Measurements from ENCODE around the gene SENP3. TPM values are rescaled to one million over a fixed set of nuclear protein-coding genes. Genes with fewer than 3 reads are reported as not detected.
A peak's percentile ranks its signal among the peaks of the same experiment; 100 is the strongest.

SENP3 gene
- total RNA-seq, 1 experiment from 2014 or later = 52.0 TPM

GRCh38 chr17:7572338-7572587, 10.5 kb downstream of the SENP3 start:
- intact Hi-C loops (cut with micrococcal nuclease; ENCODE audit: unreplicated experiment) = no loop called here
- BruUV-seq (replicated peaks) = no TSS peak
- Mint-ChIP-seq H3K36me3 (ENCODE audit: insufficient read depth, unreplicated experiment) (peaks cover 83% of the 10 kb centered on the region), H3K4me1 (ENCODE audit: low read depth, unreplicated experiment) (peaks cover 9% of the 10 kb centered on the region), H3K4me3 (ENCODE audit: low read depth, unreplicated experiment) (peak overlapping the region; percentile 94), H3K9me3 (ENCODE audit: low read depth, unreplicated experiment) (no peaks in the 10 kb centered on the region), H3K27ac (ENCODE audit: unreplicated experiment) (peak overlapping the region; percentile 99), H3K27me3 (ENCODE audit: unreplicated experiment) (no peaks in the 10 kb centered on the region)
- CTCF ChIA-PET = no interaction called here
- TF ChIP-seq, protein P1, sequence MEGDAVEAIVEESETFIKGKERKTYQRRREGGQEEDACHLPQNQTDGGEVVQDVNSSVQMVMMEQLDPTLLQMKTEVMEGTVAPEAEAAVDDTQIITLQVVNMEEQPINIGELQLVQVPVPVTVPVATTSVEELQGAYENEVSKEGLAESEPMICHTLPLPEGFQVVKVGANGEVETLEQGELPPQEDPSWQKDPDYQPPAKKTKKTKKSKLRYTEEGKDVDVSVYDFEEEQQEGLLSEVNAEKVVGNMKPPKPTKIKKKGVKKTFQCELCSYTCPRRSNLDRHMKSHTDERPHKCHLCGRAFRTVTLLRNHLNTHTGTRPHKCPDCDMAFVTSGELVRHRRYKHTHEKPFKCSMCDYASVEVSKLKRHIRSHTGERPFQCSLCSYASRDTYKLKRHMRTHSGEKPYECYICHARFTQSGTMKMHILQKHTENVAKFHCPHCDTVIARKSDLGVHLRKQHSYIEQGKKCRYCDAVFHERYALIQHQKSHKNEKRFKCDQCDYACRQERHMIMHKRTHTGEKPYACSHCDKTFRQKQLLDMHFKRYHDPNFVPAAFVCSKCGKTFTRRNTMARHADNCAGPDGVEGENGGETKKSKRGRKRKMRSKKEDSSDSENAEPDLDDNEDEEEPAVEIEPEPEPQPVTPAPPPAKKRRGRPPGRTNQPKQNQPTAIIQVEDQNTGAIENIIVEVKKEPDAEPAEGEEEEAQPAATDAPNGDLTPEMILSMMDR (IDR thresholded peaks at IDR 0.05; ENCODE audit: unreplicated experiment) = no peak
- DNase-seq = no peak

- intact Hi-C loops (cut with micrococcal nuclease; ENCODE audit: unreplicated experiment) = no loop called here
- CTCF ChIA-PET = no interaction called here
- H3K27ac Mint-ChIP-seq (ENCODE audit: unreplicated experiment) = peak overlapping the region; percentile 99
- H3K36me3 Mint-ChIP-seq (ENCODE audit: insufficient read depth, unreplicated experiment) = peaks cover 83% of the 10 kb centered on the region
- peaks cover 9% of the 10 kb centered on the region for H3K4me1 Mint-ChIP-seq (ENCODE audit: low read depth, unreplicated experiment)
- no peaks in the 10 kb centered on the region for H3K27me3 Mint-ChIP-seq (ENCODE audit: unreplicated experiment)
- DNase-seq = peak; percentile 97
- BruUV-seq (replicated peaks) = TSS peak; percentile 3
- TF ChIP-seq, protein P1 (IDR thresholded peaks at IDR 0.05; ENCODE audit: unreplicated experiment) = no peak
- H3K4me3 Mint-ChIP-seq (ENCODE audit: low read depth, unreplicated experiment) = peak overlapping the region; percentile 94
- H3K9me3 Mint-ChIP-seq (ENCODE audit: low read depth, unreplicated experiment) = no peaks in the 10 kb centered on the region
Measured at GRCh38 chr17:7572588-7573323, 11.0 kb downstream of the SENP3 start.

- intact Hi-C loops (cut with micrococcal nuclease; ENCODE audit: unreplicated experiment) = no loop called here
- DNase-seq = peak; percentile 79
- Mint-ChIP-seq H3K9me3 (ENCODE audit: low read depth, unreplicated experiment) (no peaks in the 10 kb centered on the region), H3K27me3 (ENCODE audit: unreplicated experiment) (no peaks in the 10 kb centered on the region), H3K4me3 (ENCODE audit: low read depth, unreplicated experiment) (peak overlapping the region; percentile 94), H3K36me3 (ENCODE audit: insufficient read depth, unreplicated experiment) (peaks cover 88% of the 10 kb centered on the region), H3K27ac (ENCODE audit: unreplicated experiment) (peak overlapping the region; percentile 99), H3K4me1 (ENCODE audit: low read depth, unreplicated experiment) (peaks cover 9% of the 10 kb centered on the region)
- CTCF ChIA-PET = interaction anchor here (0.6 to 1.5 kb wide), 2 partner anchors 13 to 51 kb away, joined by 3 to 4 read pairs; no protein-coding TSS in a partner anchor
- TF ChIP-seq, protein P1 (IDR thresholded peaks at IDR 0.05; ENCODE audit: unreplicated experiment) = no peak
- no TSS peak for BruUV-seq (replicated peaks)
Measured at GRCh38 chr17:7573324-7574080, 11.8 kb downstream of the SENP3 start.

DNA sequence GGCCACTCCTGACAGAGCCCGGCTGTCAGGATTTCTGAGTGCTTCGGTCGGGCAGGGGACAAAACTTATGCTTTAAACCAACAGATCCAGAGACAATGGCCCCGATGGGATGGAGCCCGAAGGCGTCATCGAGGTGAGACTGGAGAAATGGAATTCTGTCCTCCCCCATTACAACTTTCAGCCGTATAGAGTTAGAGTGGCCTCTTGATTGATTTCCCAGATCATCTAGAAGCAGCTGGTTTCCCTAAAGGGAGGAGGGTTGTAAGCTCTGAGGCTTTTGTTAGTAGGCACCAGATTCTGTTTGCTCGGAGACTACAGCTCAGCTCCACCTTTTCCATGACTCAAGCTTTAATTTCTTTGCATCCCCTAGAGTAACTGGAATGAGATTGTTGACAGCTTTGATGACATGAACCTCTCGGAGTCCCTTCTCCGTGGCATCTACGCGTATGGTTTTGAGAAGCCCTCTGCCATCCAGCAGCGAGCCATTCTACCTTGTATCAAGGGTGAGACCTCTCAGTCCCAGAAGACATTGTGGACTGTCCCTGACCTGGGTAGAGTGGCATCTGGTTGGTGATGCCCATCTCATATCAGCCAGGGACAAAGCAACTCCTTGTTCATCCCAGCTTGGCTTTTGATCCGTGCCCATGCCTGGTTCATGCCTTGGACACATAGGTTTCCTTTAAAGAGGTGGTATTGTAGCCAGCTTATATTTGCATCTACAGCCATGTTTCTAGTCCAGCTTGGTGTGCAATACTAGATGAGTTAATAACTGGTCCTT, 12.6 kb downstream of the SENP3 start:
- H3K27ac Mint-ChIP-seq (ENCODE audit: unreplicated experiment) = no peak overlapping the region
- CTCF ChIA-PET = interaction anchor here (0.6 to 1.5 kb wide), 2 partner anchors 14 to 52 kb away, joined by 3 to 4 read pairs; no protein-coding TSS in a partner anchor
- intact Hi-C loops (cut with micrococcal nuclease; ENCODE audit: unreplicated experiment) = no loop called here

More for the DNA sequence above, 12.6 kb downstream of the SENP3 start:
- Mint-ChIP-seq H3K4me1 (ENCODE audit: low read depth, unreplicated experiment) (peaks cover 17% of the 10 kb centered on the region), H3K4me3 (ENCODE audit: low read depth, unreplicated experiment) (peak overlapping the region; percentile 94), H3K27me3 (ENCODE audit: unreplicated experiment) (no peaks in the 10 kb centered on the region), H3K9me3 (ENCODE audit: low read depth, unreplicated experiment) (no peaks in the 10 kb centered on the region), H3K36me3 (ENCODE audit: insufficient read depth, unreplicated experiment) (peaks cover 88% of the 10 kb centered on the region)
- BruUV-seq (replicated peaks) = TSS peak; percentile 16
- DNase-seq = no peak
- TF ChIP-seq, protein P1 (IDR thresholded peaks at IDR 0.05; ENCODE audit: unreplicated experiment) = no peak
